Activated naive CD4-positive, alpha-beta T cell treated with anti-CD3 and anti-CD28 coated beads for 36 hours (primary cell): ENCODE results near the gene USP32. TPM values are rescaled to one million over a fixed set of nuclear protein-coding genes. Genes with fewer than 3 reads are reported as not detected.

Source experiments
- CTCF ChIA-PET: fragments of 350-600 bp; sonication (Branson Sonifier 250); formaldehyde crosslinking; loops from one replicate; lab custom pipeline; 2021; ENCODE audit warnings: antibody characterized with exemption; lab: Charles Lee
- DNase-seq: peaks from one replicate; pipeline ENCODE4 v3.0.0-alpha.2; 2020
- H3K27ac Mint-ChIP-seq: one replicate; pipeline ENCODE4 v1.8.0; 2021; ENCODE audit warnings: mild to moderate bottlenecking, mixed read lengths
- H3K27me3 Mint-ChIP-seq: one replicate; pipeline ENCODE4 v1.8.0; 2021; ENCODE audit warnings: low read depth, mixed read lengths
- H3K36me3 Mint-ChIP-seq: one replicate; pipeline ENCODE4 v1.8.0; 2021; ENCODE audit warnings: low read depth, mixed read lengths
- H3K4me1 Mint-ChIP-seq: one replicate; pipeline ENCODE4 v1.8.0; 2021; ENCODE audit warnings: low read depth, mixed read lengths
- H3K4me3 Mint-ChIP-seq: one replicate; pipeline ENCODE4 v1.8.0; 2021; ENCODE audit warnings: mild to moderate bottlenecking, moderate library complexity, mixed read lengths
- H3K9me3 Mint-ChIP-seq: one replicate; pipeline ENCODE4 v1.8.0; 2021; ENCODE audit warnings: mixed read lengths
- intact Hi-C: fragments of 100-400 bp; cut with micrococcal nuclease; formaldehyde crosslinking; loops from one replicate; pipeline ENCODE4 v1.15.1; 2023
- total RNA-seq, 2 experiments: library from RNA; stranded (reverse); gene quantifications; one replicate each; pipeline ENCODE4 v1.2.3, GENCODE V29; 2021

USP32 gene
- total RNA-seq, 2 experiments from 2014 or later: 27.6 to 28.9 TPM

GRCh38 chr17:60160829-60161501 lies 231.0 kb downstream of the USP32 start:
- Mint-ChIP-seq H3K9me3 (no peaks in the 10 kb centered on the region), H3K4me3 (no peak overlapping the region), H3K4me1 (peaks cover 6% of the 10 kb centered on the region), H3K36me3 (no peaks in the 10 kb centered on the region), H3K27ac (no peak overlapping the region), H3K27me3 (peaks cover 11% of the 10 kb centered on the region)
- CTCF ChIA-PET: interaction anchor here (0.6 kb wide), 1 partner anchor 251 kb away, joined by 3 read pairs; no protein-coding TSS in a partner anchor
- intact Hi-C loops: no loop called here
- DNase-seq: no peak

GRCh38 chr17:60159479-60159866 lies 232.5 kb downstream of the USP32 start:
- no peak for DNase-seq
- Mint-ChIP-seq H3K36me3 (no peaks in the 10 kb centered on the region), H3K27me3 (peaks cover 14% of the 10 kb centered on the region), H3K4me3 (no peak overlapping the region), H3K27ac (no peak overlapping the region), H3K9me3 (no peaks in the 10 kb centered on the region), H3K4me1 (no peaks in the 10 kb centered on the region)
- intact Hi-C loops: no loop called here
- CTCF ChIA-PET: interaction anchor here (0.6 kb wide), 1 partner anchor 85 kb away, joined by 4 read pairs; no protein-coding TSS in a partner anchor

GRCh38 chr17:60158751-60159478 lies 233.0 kb downstream of the USP32 start:
- H3K9me3 Mint-ChIP-seq: no peaks in the 10 kb centered on the region
- intact Hi-C loops: no loop called here
- H3K4me3 Mint-ChIP-seq: no peak overlapping the region
- CTCF ChIA-PET: no interaction called here
- peak overlapping the region; percentile 53 for H3K27ac Mint-ChIP-seq
- H3K4me1 Mint-ChIP-seq: no peaks in the 10 kb centered on the region
- peaks cover 14% of the 10 kb centered on the region for H3K27me3 Mint-ChIP-seq
- no peaks in the 10 kb centered on the region for H3K36me3 Mint-ChIP-seq
- no peak for DNase-seq

- Mint-ChIP-seq H3K27me3 (peaks cover 23% of the 10 kb centered on the region), H3K4me3 (no peak overlapping the region), H3K9me3 (no peaks in the 10 kb centered on the region), H3K27ac (no peak overlapping the region), H3K4me1 (no peaks in the 10 kb centered on the region), H3K36me3 (no peaks in the 10 kb centered on the region)
- CTCF ChIA-PET: no interaction called here
- intact Hi-C loops: no loop called here
- no peak for DNase-seq
These were observed 234.4 kb downstream of the USP32 start for GRCh38 chr17:60157487-60158040.

GRCh38 chr17:60156746-60157145 lies 235.2 kb downstream of the USP32 start:
- DNase-seq: no peak
- Mint-ChIP-seq H3K36me3 (no peaks in the 10 kb centered on the region), H3K27me3 (peaks cover 29% of the 10 kb centered on the region), H3K9me3 (no peaks in the 10 kb centered on the region), H3K27ac (no peak overlapping the region), H3K4me3 (no peak overlapping the region), H3K4me1 (no peaks in the 10 kb centered on the region)
- CTCF ChIA-PET: no interaction called here
- intact Hi-C loops: no loop called here

GRCh38 chr17:60155815-60156214 lies 236.1 kb downstream of the USP32 start:
- H3K27ac Mint-ChIP-seq: no peak overlapping the region
- CTCF ChIA-PET: no interaction called here
- no peak for DNase-seq
- no peaks in the 10 kb centered on the region for H3K36me3 Mint-ChIP-seq
- H3K4me3 Mint-ChIP-seq: no peak overlapping the region
- H3K9me3 Mint-ChIP-seq: no peaks in the 10 kb centered on the region
- peaks cover 33% of the 10 kb centered on the region for H3K27me3 Mint-ChIP-seq
- intact Hi-C loops: no loop called here
- peaks cover 8% of the 10 kb centered on the region for H3K4me1 Mint-ChIP-seq

- Mint-ChIP-seq H3K9me3 (no peaks in the 10 kb centered on the region), H3K27ac (no peak overlapping the region), H3K27me3 (peaks cover 36% of the 10 kb centered on the region), H3K36me3 (no peaks in the 10 kb centered on the region), H3K4me1 (peaks cover 11% of the 10 kb centered on the region), H3K4me3 (no peak overlapping the region)
- intact Hi-C loops: no loop called here
- no peak for DNase-seq
- CTCF ChIA-PET: no interaction called here
These were observed 236.5 kb downstream of the USP32 start for GRCh38 chr17:60155427-60155814.

GRCh38 chr17:60154616-60155426 lies 237.1 kb downstream of the USP32 start:
- peaks cover 14% of the 10 kb centered on the region for H3K4me1 Mint-ChIP-seq
- CTCF ChIA-PET: no interaction called here
- peaks cover 35% of the 10 kb centered on the region for H3K27me3 Mint-ChIP-seq
- H3K9me3 Mint-ChIP-seq: no peaks in the 10 kb centered on the region
- no peak overlapping the region for H3K27ac Mint-ChIP-seq
- no peaks in the 10 kb centered on the region for H3K36me3 Mint-ChIP-seq
- no peak for DNase-seq
- no peak overlapping the region for H3K4me3 Mint-ChIP-seq
- intact Hi-C loops: no loop called here

- Mint-ChIP-seq H3K4me1 (peaks cover 20% of the 10 kb centered on the region), H3K27me3 (peaks cover 43% of the 10 kb centered on the region), H3K4me3 (no peak overlapping the region), H3K27ac (no peak overlapping the region), H3K36me3 (no peaks in the 10 kb centered on the region), H3K9me3 (no peaks in the 10 kb centered on the region)
- CTCF ChIA-PET: no interaction called here
- intact Hi-C loops: no loop called here
- DNase-seq: no peak
These were observed 238.1 kb downstream of the USP32 start for GRCh38 chr17:60153606-60154390.

GRCh38 chr17:60151355-60151754 lies 240.6 kb downstream of the USP32 start:
- intact Hi-C loops: no loop called here

GRCh38 chr17:60149691-60150582 lies 242.0 kb downstream of the USP32 start, which contains the start of gene CA4:
CA4 (plus strand) TSS chr17:60149973; CDS start chr17:60150035, 62 bp downstream.
- no peaks in the 10 kb centered on the region for H3K36me3 Mint-ChIP-seq
- H3K4me1 Mint-ChIP-seq: peaks cover 20% of the 10 kb centered on the region
- DNase-seq: no peak
- H3K4me3 Mint-ChIP-seq: peak within 1 kb of the TSS; percentile 54
- H3K27ac Mint-ChIP-seq: no peak within 1 kb of the TSS
- no peaks in the 10 kb centered on the region for H3K9me3 Mint-ChIP-seq
- intact Hi-C loops: no loop called here
- CTCF ChIA-PET: interaction anchor here (0.6 to 1.5 kb wide), 2 partner anchors 85 to 113 kb away, joined by 3 to 5 read pairs; no protein-coding TSS in a partner anchor
- peaks cover 68% of the 10 kb centered on the region for H3K27me3 Mint-ChIP-seq

More at GRCh38 chr17:60151355-60151754, 240.6 kb downstream of the USP32 start:
- Mint-ChIP-seq H3K4me3 (no peak overlapping the region), H3K9me3 (no peaks in the 10 kb centered on the region), H3K27me3 (peaks cover 60% of the 10 kb centered on the region), H3K36me3 (no peaks in the 10 kb centered on the region), H3K4me1 (peaks cover 20% of the 10 kb centered on the region), H3K27ac (no peak overlapping the region)
- CTCF ChIA-PET: interaction anchor here (1.5 kb wide), 1 partner anchor 114 kb away, joined by 5 read pairs; no protein-coding TSS in a partner anchor
- peak; percentile 52 for DNase-seq
